ENCODE measurements around the gene CD74.

CD74 gene

GRCh38 chr5:150363185-150363584, 49.5 kb downstream of the CD74 start:
- no peak for DNase-seq (ENCODE audit: low read depth)

DNA sequence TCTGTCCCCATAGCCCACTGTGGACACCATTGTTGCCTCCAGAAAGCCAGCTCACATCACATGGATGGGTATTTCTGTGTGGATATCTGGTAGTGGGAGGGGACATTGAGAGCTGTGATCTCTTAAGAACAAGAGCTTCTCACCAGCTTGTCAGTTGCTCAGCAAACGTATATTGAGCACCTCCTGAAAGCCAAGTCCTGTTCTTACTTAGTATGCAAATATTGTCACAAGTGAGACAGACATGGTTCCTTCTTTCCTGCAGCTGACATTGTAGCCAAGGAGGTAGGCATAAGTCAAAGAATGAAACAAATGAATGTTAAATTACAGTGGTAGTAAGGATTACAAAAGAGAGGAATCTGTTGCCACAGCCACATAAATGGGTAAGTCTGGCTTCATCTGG, 51.4 kb downstream of the CD74 start:
- no peak for DNase-seq (ENCODE audit: low read depth)

GRCh38 chr5:150358261-150359095, 54.2 kb downstream of the CD74 start:
- no peak for DNase-seq (ENCODE audit: low read depth)

DNA sequence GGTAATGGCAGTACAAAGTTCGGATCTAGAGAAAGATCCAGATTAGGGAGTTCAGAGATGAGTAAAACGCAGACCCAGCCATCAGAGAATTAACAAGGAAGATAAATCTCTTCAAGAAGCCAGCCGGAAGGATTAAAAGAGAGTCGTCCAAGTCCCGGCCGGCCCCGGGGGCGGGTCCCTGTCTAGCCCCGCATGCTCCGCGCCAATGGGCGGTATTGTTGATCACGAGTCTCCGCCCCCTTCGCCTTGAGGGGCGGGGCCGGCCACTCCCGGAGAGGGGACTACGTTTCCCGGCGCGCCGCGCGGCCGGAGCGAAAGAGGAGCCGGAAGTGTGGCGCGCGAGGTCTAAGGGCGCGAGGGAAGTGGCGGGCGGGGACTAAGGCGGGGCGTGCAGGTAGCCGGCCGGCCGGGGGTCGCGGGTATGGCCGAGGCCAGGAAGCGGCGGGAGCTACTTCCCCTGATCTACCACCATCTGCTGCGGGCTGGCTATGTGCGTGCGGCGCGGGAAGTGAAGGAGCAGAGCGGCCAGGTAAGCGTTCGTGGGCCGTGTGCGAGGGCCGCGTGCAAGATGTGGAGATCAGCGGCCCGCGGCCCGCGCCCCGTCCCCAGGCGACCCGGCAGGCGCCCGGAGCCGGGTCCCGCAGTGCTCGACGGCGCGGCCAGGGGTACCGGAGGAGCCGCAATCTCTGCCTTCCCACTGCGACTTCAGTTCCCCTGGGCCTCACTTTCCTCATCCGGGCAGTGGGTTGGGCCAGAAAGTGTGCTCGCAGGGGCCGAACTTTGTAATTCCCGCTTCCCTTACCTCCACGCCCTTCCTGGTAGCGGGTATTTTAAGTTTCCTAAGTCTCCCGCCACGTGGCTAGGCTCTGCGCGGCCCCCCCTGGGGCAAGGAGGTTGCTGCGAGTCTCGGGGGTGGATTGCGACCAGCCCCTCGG, 55.1 kb downstream of the CD74 start, which contains the start of gene TCOF1:
Gene TCOF1, plus strand, starts transcription at position 372 of the 935 bp plus-strand sequence. Its CDS starts 50 bp downstream, at position 422.
- peak; percentile 95 for DNase-seq (ENCODE audit: low read depth)

- no peak for DNase-seq (ENCODE audit: low read depth)
Measured at GRCh38 chr5:150356575-150357294, 56.0 kb downstream of the CD74 start.

GRCh38 chr5:150355791-150356190, 56.9 kb downstream of the CD74 start:
- no peak for DNase-seq (ENCODE audit: low read depth)

- no peak for DNase-seq (ENCODE audit: low read depth)
Measured at GRCh38 chr5:150353032-150353675, 59.6 kb downstream of the CD74 start.

DNA sequence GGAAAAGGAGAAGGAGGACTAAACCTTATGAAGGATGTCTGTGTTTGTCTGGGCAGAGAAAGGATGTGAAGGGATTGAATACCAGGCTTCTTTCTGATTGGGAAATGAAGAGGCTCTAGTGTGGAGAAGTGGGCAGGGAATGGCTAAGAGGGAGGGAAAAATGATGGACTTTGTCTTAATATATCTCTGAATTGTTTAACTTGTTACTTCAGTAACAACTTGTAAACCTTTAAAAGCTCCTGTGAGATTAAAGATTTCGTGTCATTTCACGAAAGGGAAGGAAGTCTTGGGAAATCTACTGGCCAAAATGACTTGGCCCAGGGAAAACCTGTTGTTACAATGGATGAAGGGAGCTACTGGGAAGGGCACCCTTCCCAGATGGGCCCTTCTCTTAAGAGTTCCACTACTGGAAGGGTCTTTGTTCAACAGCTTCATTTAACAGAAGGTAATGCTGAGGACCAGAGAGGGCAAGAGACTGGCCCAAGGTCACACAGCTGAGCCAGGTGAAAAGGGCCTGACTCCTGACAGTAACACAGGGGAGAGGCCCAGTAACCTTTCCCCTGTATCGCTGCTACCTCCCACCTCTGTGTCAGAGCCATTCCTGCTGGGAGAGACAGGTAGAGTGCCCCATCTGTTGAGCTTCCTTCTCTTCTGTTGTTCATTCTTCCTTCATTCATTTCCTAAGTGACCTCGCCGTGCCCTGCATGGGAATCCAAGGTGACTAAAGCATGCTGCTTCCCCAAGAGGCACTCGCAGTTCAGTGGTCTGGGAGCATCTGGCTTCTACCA, 60.3 kb downstream of the CD74 start:
- DNase-seq (ENCODE audit: low read depth) = no peak

All from stimulated activated CD8-positive, alpha-beta memory T cell treated with anti-CD3 and anti-CD28 coated beads, Interleukin-12 subunit alpha, Interleukin-12 subunit beta, amount 100 ng/mL, for 1 hour (primary cell).